A549 treated with ZK216348 at 1 μM for 4 hours (cell line): ENCODE data around the gene GBP6. TPM values are rescaled to one million over a fixed set of nuclear protein-coding genes. Genes with fewer than 3 reads are reported as not detected.

Source experiments
- total RNA-seq: library from RNA; stranded (reverse); fragments of 200-300 nt; extraction: Qiagen RNA extraction; gene quantifications from 5 replicates; pipeline ENCODE4 v1.2.3, GENCODE V29; 2022; ENCODE audit warnings: low read depth

Gene GBP6, protein sequence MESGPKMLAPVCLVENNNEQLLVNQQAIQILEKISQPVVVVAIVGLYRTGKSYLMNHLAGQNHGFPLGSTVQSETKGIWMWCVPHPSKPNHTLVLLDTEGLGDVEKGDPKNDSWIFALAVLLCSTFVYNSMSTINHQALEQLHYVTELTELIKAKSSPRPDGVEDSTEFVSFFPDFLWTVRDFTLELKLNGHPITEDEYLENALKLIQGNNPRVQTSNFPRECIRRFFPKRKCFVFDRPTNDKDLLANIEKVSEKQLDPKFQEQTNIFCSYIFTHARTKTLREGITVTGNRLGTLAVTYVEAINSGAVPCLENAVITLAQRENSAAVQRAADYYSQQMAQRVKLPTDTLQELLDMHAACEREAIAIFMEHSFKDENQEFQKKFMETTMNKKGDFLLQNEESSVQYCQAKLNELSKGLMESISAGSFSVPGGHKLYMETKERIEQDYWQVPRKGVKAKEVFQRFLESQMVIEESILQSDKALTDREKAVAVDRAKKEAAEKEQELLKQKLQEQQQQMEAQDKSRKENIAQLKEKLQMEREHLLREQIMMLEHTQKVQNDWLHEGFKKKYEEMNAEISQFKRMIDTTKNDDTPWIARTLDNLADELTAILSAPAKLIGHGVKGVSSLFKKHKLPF
- not detected in 5 replicates for total RNA-seq

DNA sequence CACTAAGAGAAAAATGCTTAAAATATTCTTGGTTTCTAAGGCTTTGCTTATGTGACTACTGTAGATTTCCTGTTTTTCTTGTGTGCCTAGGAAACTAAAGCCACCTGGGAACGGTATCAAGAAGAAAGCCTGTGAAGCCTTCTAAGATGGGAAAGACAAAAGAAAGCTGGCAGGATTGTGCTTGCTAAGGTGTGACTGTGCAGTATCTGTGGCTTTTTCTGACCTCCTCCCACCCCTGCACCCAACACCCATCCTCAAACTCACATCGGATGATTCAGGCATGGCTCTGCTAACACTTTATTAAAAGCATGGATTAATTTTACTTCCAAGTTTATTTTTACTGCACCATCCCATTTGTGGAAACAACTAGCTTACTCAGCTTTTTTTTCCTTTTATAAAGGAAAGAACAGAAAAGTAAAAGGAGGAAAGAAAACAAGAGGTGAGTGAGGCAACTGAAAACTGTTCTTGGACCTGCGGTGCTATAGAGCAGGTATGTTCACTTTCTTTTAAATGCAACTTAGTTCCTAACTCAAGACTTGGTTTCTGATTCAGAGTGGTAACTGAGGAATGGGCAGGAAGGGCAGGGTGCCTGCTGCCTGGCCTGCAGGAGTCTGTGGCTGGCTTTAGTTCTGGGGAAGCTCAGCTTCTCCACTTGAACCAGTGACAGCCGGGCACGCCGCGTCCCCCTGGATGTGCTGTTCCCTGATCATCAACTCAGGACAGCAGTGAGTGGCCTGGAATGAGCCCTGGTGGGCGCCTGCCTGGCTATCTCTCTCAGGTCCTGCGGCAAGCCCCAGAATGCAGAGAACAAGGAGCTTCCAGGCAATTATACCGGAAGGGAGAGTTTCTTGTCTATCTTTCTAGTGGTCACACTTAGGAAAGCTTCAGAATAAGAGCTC, at the start of gene GBP6:
GBP6 (plus strand) TSS at position 422 of the 899 bp plus-strand sequence. CDS start 4,493 bp downstream, outside the sequence.

Other genes starting within 250 kb of the GBP6 start
- 0.53 to 1.4 TPM (median 0.85 TPM) in 5 replicates for gene GBP2, start 237.9 kb upstream of the GBP6 start, total RNA-seq
- gene GBP7, start 188.1 kb upstream of the GBP6 start, total RNA-seq = not detected in 5 replicates
- 0.03 TPM in 1 of 5 replicates, not detected in the others for gene GBP4, start 165.1 kb upstream of the GBP6 start, total RNA-seq
- 0.18 TPM in 1 of 5 replicates, not detected in the others for gene GBP5, start 91.2 kb upstream of the GBP6 start, total RNA-seq
- 2.8 to 5.4 TPM (median 4.0 TPM) in 5 replicates for gene LRRC8B, start 160.8 kb downstream of the GBP6 start, total RNA-seq